ENCODE measurements around the gene SMYD4.
"Not testable (repeated sequence)": the region's sequence is repeated elsewhere in the genome, so short reads cannot be mapped to it uniquely, and the experiment has no call there.

SMYD4 gene

DNA sequence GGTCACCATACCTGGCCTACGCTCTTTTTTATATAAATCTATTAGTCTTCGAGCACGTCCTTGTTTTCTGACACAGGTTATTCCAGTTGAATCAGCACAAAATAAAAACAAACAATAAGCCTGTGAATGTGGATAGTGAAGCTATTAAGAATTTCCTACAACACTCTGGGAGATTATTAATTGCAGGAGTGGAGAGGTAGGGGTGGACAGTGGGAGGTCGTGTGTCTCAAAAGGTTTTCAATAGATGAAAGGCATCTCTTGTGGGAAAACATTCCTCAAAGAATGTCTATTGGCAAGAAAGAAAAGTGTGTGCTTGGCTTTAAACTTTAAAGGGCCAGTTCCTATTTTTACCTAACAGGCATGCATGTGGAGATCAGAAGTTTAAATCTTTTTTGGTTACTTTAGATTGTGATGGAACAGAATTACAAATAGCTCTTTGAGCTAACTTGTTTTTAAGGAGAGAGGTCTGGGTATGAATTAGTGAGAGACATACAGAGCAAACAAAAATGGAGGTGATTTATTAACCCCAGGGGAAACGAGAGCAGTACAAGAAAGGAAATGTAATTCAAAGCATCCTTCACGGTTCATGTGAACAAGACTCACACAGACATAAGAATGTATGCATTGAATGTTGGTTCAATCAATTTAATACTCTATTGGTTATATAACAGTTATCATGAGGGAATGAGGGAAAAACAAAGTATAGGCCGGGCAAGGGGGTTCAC, 9.0 kb downstream of the SMYD4 start:
- DNase-seq (ENCODE audit: low spot score), result peak; percentile 43

DNA sequence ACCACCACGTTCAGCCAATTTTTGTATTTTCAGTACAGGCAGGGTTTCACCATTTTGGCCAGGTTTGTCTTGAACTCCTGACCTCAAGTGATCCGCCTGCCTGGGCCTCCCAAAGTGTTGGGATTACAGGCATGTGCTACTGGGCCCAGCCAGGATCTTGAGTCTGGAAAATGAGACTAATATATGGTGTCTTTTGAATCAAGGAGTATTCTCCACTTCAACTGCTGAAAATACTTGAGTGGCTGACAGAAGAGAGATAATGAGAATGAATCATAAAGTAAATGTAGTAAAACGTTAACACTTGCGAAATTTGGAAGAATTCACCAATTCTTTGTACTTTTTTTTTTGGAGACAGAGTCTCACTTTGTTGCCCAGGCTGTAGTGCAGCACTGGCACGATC, 16.6 kb downstream of the SMYD4 start:
- DNase-seq (ENCODE audit: low spot score), result no peak

DNA sequence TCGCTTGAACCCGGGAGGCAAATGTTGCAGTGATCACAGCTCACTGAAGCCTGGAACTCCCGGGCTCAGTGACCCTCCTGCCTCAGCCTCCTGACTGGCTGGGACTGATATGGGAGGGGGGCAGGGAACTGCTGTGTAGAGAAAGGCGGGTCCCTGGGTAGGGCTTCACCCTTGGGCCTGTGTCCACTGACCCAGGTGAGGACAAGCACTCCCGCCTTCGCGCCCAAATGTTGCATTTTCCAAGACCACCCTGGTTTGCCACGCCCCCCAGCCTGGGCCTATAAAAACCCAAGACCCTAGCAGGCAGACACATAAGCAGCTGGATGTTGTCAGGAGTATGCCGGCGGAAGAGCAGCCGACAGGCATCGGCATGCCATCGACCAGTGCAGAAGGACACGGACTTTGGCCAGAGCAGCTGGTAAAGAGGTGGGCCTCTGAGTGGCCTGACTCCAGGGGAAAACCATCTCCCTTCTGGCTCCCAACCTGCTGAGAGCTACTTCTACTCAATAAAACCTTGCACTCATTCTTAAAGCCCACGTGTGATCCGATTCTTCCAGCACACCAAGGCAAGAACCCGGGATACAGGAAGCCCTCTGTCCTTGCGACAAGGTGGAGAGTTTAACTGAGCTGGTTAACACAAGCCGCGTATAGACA, 19.1 kb downstream of the SMYD4 start:
- no peak for DNase-seq (ENCODE audit: low spot score)

DNA sequence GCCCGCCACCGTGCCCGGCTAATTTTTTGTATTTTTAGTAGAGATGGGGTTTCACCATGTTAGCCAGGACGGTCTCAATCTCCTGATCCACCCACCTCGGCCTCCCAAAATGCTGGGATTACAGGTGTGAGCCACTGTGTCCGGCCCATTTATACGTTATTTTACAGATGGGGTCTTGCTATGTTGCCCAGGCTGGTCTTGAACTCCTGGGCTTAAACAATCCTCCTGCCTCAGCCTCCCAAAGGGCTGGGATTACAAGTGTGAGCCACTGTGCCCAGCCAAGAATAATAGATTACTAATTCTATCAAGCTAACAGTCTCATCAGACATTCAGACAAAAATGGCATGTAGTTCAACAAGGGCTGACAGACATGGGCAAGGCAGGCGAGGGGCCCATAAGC, 19.9 kb downstream of the SMYD4 start:
- DNase-seq (ENCODE audit: low spot score), result not testable (repeated sequence)

DNA sequence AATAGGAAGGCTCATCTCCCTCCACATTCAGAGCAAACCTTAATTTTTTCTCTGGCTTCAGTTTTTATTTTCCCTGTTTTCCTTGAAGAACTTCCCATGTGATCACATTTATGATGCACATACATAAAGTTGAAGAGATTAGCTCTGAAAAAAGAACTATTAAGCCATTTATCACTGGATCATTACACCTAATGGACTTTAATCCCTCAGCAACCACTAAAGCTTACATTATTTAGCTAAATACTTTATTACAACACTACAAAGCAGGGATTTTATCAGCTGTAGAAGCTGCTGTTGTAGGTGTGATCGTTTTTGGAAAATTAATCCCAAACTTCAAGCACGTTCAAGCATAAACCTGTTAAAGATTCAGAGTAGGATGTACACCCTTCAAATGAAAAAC, 21.1 kb downstream of the SMYD4 start:
- DNase-seq (ENCODE audit: low spot score), result no peak

DNA sequence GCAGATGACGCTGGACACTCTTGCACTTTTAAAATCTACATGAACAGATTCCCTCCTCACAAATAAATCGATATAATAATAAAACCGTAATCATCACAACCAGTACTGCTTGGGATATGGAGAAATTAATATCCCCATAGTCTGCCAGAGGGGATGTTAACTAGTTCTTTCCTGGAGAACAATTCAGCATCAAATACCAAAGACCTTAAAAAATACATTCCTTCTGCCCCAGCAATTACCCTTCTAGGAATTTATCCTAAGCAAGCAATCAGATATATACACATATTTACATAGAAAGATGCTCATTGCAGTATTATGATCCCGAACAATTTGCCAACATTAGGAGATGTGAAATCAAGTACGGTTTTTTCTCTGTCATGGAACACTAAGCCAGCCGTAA, 21.8 kb downstream of the SMYD4 start:
- no peak for DNase-seq (ENCODE audit: low spot score)

DNA sequence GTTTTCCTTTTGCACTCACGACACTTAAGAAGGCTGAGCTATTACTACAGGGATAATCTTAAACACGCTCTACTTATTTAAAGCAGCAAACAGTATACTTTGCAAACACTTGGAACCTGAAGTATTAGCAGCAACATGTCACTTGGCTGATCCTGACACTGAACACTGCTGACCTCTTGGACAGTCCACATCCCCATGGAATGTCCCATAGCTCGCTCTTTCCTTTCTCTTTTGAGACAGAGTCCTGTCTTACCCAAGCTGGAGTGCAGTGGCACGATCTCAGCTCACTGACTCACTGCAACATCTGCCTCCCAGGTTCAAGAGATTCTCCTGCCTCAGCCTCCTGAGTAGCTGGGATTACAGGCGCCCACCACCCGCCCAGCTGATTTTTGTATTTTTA, 26.4 kb downstream of the SMYD4 start:
- DNase-seq (ENCODE audit: low spot score), result no peak

DNA sequence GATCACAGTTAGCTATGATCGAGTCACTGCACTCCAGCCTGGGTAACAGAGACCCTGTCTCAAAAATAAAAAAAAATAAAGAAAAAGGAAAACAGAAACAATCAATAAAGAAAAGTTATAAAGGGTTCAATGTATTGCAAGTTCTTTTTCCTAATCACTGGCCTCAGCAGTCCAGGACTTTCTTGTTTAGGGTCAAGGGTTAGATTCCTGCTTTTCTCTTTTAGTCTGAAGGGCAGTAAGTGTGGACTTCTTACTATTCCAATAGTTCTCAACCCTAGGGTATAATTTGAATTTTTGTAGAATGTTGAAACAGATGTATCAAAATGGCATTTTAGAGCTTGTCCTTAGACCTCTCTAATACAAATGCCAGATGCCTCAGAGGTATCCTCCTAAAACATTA, 27.3 kb downstream of the SMYD4 start:
- DNase-seq (ENCODE audit: low spot score), result no peak

DNA sequence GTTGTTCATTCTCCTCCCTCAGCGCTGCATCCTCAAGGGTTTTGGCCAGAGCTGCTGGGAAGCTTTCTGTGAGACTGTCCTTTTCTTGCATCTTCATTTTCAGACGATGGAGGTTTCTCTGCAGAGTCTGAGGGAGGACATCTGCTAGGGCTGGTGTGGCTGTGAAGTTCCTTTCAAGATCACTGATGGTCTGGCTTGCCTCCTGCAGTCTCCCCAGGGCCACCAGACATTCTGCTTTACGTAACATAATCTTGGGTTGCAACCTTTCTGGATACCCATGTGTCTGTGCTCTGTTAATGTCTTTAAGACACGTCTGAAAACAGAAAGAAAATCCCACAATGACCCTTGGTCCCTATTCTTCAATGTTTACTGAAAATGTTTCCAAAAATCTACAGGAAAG, 29.0 kb downstream of the SMYD4 start:
- DNase-seq (ENCODE audit: low spot score), result no peak

DNA sequence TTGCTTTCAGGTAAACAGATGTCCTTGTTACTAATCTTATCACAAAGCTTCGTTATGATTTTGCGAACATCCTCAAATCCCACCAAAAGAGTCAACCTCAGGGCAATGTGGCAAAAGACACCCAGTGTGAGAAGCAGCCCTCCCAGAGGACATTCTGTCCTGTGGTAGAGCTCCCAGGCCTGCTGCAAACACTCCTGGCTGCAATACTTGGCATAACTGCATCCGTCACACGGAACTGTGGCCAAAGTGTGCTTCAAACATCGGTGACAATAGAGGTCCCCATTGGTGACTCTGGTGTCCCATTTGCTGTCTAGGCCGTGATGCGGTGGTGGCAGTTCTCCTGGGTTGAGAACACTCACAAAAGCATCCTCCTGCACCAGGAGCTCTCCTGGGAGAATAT, 29.5 kb downstream of the SMYD4 start:
- DNase-seq (ENCODE audit: low spot score), result no peak

DNA sequence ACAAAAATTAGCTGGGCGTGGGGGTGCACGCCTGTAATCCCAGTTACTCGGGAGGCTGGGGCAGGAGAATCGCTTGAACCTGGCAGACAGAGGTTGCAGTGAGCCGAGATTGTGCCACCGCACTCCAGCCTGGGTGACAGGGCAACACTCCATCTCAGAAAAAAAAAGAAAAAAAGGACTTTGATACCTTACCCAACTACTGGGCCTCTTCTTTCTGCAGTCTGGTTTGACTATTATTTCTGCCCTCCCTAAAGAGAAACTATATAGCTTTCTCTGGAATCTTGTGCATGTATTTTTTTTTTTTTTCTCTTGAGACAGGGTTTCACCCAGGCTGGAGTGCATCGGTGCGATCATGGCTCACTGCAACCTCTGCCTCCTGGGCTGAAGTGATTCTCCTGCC, 31.9 kb downstream of the SMYD4 start:
- not testable (repeated sequence) for DNase-seq (ENCODE audit: low spot score)

DNA sequence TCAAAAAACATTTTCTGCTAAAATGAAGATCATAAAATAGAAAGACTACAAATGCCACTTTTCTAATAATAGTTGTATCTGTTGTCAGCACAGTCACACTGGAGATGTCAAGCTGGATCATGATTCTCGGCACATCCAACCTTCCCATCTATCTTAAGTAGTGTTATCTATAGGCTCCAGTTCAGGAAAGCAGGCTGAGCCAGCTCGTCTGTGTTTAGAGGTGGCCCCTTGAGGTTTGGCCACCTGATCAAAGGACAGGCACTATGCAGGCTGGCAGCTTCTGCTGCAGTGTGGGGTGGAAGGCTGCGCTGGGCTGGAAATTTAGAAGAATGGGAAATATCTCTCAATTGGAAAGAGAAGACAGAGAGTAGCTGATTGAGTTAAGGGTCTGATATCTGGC, 32.4 kb downstream of the SMYD4 start:
- no peak for DNase-seq (ENCODE audit: low spot score)

DNA sequence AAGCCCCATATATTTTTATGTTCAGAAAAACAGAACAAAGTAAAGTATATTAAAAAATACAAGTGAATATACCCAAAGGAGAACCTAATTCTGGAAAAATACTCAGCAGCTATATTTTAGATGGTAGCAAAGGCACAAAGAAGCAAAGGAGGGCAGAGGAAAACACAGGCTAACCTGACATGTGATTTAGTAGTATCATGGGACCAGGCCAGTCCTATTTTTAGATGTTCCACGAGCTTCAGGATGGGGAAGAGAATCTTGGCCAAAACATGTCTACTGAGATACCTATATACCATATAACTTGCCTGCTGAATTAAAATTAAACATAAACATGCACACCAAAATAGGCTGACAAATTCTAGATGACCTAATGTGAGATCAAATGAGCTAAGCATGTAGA, 32.9 kb downstream of the SMYD4 start:
- no peak for DNase-seq (ENCODE audit: low spot score)

DNA sequence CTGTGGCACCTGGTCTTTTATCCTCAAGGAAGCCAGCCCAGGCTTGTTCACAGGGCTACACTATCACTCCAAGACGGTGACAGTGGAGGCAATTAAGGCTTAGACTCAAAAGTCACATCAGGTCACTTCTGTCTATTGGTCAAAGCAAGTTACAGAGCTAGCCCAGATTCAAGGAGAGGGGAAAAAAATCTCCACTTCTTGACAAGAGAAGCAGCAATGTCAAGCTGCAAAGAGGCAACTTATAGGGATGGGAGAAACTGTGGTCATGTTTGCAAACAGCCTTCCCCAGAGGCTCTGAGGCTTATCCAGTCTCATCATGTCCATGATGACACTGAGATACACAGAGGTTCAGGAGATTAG, 36.3 kb downstream of the SMYD4 start:
- no peak for DNase-seq (ENCODE audit: low spot score)

DNA sequence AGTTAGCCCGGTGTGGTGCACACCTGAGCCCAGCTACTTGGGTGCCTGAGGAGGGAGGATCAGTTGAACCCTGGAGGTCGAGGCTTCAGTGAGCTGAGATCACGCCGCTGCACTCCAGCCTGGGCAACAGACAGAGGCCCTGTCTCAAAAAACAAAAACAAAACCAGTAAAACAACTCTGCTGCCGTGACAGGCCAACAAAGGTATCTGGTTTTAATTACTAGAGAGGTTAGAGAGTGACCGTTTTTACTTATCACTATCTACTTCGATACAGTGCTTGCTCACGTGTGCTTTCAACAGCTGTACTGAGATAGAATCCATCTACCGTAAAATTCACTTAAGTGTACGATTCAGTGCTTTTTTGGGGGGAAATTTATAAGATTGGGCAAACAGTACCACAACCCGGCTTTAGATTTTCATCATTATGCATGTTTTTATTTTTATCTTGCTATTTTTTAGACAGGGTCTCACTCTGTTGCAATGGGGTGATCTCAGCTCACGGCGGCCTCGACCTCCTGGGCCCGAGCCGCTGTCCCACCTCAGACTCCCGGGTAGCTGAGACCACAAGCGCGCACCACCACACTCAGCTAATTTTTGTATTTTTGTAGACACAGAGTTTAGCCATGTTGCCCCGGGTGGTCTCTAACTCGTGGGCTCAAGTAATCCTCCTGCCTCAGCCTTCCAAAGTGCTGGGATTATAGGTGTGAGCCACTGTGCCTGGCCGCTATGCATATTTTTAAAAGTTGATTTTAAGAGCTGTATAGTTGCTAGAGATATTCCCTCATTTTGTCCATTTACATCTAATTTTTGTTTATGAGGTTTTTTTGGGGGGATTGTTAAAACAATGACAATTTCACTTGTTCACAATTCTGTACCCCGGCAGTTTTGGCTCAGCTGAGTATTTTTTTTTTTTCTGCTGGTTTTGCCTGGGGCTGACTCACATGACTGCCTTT, 36.9 kb downstream of the SMYD4 start:
- DNase-seq (ENCODE audit: low spot score), result no peak

DNA sequence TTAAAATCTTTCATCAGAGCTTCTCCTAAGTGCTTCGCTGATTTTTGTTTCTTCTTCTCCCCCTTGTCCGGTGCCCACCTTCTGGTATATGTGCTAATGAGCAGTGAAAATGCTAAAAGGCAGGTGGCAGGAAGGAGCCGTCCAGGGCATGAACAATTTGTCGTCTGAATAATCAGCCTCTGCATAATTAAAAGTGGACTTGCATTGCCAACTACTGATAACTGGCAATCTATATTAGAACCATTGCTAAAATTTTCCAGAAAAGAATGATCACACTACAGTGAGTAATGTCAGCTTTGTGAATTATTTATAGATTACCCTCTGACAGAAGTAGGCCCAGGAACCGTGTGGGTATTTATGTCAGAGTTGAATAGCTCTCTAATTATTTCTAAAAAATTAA, 39.8 kb downstream of the SMYD4 start:
- no peak for DNase-seq (ENCODE audit: low spot score)

DNA sequence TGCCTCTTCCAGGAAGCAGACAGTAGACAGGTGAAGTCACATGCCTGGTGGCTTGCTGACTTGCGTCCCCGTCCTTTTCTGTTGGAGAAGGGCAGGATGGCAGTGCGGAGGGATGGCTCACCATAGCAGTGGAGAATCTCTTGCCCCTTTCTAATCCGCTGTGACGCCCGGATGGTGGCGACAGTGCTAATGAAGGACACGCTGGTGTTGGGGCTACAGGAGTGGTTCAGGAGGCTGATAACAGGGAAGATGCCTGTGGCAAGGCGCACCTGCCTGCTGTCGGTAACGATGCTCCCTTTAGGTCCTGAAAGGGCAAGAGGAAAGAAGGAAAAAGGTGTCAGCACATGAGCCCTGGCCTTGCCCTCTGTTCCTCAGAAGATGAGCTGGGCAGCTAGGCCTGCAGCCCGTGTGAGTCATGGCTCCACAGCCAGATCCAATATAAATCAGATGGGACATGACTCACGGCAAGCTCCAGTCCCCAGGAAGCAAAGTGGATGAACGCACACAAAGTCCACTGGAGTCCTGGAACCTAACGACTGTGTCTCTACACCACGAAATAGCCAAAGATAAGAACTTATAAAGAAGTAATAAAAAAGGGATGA, 42.3 kb downstream of the SMYD4 start:
- no peak for DNase-seq (ENCODE audit: low spot score)

DNA sequence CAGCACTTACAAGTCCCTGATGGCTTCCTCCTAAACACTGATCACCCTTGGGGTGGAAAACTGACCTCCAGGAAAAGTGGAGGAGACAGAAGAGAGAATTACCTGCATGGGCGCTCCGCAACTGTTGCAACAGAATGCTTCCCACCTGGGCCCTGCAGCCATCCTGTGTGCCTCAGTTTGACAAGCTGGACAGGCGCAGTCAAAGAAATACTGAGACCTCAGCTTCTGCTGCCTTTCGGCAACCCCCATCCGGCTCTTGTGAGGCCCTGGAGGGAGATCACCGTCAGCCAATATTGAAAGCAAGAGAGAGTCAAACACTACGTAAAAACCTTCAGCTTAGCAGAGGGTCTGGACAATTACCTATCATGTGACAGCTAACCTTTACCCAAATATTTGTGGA, 43.0 kb downstream of the SMYD4 start:
- no peak for DNase-seq (ENCODE audit: low spot score)

DNA sequence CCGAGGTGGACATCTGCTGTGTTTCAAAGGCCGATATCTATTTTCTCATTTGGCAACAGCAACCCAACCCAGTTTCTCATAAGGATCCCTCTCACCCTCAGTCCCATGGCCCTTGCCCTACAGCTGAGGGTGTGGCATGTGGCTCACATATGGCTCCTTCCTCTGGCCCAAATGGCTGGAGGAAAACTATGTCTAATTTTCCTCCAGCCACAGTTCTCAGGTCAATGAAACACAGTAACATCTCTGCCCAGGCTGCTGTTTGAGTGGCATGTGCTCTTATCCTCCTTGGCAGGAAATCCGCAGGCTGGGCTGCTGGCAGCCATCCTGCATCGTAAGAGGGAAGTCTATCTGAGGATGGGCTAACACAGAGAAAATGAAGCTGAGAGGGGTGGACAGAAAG, 43.8 kb downstream of the SMYD4 start:
- DNase-seq (ENCODE audit: low spot score), result no peak

DNA sequence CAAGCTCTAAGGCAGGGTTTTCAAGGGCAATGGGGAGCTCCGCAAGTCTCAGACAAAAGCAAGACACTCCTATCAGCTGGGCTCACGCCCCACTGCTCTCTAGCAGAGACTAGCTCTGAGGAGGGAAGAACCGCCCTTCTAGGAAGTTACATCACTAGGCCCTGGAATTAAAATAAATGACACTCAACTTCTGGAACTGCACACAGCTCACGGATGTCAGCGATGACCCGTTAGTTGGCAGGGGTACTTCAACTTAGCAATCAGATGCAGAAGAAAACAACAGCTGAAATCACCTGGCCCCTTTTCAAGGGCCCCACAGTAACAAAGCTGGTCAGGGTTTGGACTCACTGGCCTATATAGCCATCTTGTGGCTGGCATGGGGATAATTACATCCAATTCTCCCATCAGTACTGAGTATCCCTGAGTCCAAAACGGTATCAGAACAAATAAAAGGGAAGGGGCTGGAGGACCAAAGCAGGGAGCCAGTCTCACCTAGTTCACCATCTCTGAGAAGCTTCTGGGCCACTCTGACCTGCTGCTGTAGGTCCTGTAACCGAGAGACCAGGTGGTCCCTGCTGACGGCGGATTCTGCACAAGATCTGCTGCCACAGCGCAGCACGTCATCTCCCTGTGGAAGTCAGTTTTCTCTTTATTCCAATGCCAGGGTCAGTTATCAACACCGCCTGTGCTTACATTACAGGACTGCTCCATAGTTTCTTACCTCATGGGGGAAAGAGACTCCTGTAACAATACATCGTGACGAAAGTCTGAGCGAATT, 45.7 kb downstream of the SMYD4 start:
- peak; percentile 37 for DNase-seq (ENCODE audit: low spot score)

DNA sequence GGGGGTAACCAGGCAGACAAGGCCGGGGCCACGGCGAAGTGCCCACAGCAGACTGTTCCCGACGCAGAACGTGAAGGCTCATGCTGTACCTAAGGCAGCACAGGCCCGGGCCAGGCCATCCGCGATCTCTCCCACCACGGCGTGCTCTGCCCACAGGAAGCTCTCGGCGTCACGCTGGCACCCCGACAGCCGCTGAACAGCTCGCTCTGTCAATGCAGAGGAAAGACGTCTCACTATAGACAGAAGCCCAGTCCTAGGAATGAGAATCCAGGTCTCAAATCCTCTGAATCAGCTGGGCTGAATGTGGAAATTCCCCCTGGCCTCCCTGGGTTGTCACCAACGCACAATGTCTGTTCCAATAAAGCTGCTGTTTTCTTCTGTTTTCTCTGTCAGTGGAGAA, 46.4 kb downstream of the SMYD4 start:
- no peak for DNase-seq (ENCODE audit: low spot score)

DNA sequence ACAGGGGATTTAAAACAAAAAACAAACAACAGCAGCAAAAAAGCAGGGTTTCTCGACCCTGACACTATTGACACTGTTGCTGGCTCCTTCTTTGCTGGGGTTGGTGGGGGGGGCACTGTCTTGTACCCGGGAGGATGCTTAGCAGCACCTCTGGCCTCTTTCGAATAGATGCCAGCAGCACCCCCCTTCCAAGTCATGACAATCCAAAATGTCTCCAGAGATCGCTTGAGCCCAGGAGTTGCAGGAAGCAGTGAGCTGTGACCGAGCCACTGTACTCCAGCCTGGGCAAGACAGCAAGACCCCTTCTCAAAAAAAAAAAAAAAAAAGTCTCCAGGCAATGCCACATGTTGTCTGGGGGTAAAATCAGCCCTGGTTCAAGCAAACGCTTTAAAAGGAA, 47.5 kb downstream of the SMYD4 start:
- no peak for DNase-seq (ENCODE audit: low spot score)
